Measurements from ENCODE around the gene TRERF1. TPM values are rescaled to one million over a fixed set of nuclear protein-coding genes. Genes with fewer than 3 reads are reported as not detected.

Gene TRERF1
- total and polyA plus RNA-seq, 2 experiments from 2014 or later, result 6.4 to 8.7 TPM

DNA sequence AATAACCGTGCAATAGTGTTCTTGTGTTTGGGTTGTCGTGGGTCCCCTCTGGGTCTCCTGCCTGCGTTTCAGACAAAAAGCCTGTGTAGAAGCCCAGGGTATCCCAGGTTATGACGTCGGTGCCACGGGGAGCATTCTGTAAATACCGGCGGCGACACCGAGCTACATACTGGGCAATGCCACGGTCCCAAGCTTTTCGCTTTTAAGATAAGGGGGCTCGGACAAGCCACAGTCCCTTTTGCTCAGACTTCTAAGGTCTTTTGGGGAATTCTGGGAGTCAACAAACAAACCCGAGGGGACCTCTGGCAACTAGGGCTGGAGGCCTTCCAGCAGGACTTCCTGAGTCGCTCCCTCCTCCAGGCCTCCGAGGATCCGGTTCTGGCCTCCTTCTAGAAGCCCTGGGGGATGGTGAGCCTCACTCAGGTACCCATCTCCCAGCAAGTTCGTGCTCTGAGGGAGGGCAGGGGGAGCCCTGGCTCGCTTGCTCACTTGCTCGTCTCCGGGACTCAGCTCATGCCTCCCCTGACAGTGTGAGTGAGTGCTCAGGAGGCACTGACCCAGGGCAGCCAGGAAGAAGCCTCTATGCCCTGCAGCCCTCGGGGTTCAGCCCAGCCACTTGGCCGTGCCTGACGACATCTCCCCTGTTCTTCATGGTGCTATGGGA is 171.6 kb downstream of the TRERF1 start:
- peaks cover 12% of the 10 kb centered on the region for H3K4me1 ChIP-seq (ENCODE audit: low read depth)
- no peaks in the 10 kb centered on the region for H3K36me3 ChIP-seq
- no peak overlapping the region for H3K4me3 ChIP-seq
- H3K9me3 ChIP-seq (ENCODE audit: low read depth), result no peaks in the 10 kb centered on the region
- TF ChIP-seq CTCF (IDR thresholded peaks at IDR 0.05; ENCODE audit: low read depth, low read length), result no peak
- H3K27ac ChIP-seq, result peak overlapping the region; percentile 51
- DNase-seq (ENCODE audit: low read depth in 1 of 2, low spot score in 1 of 2), result peak in 1 of 2 donors; percentile 73
- H3K27me3 ChIP-seq, result no peaks in the 10 kb centered on the region

GRCh38 chr6:42279144-42279781 is 172.5 kb downstream of the TRERF1 start:
- Histone ChIP-seq H3K36me3 (no peaks in the 10 kb centered on the region), H3K27ac (peak overlapping the region; percentile 51)
- no peak for TF ChIP-seq CTCF (IDR thresholded peaks at IDR 0.05; ENCODE audit: low read depth, low read length)

GRCh38 chr6:42278131-42278853 is 173.4 kb downstream of the TRERF1 start:
- H3K27me3 ChIP-seq, result no peaks in the 10 kb centered on the region
- peaks cover 12% of the 10 kb centered on the region for H3K4me1 ChIP-seq (ENCODE audit: low read depth)
- no peak for DNase-seq (ENCODE audit: low read depth in 1 of 2, low spot score in 1 of 2)
- no peaks in the 10 kb centered on the region for H3K9me3 ChIP-seq (ENCODE audit: low read depth)
- TF ChIP-seq CTCF (IDR thresholded peaks at IDR 0.05; ENCODE audit: low read depth, low read length), result no peak
- no peaks in the 10 kb centered on the region for H3K36me3 ChIP-seq
- H3K27ac ChIP-seq, result no peak overlapping the region
- no peak overlapping the region for H3K4me3 ChIP-seq

More at GRCh38 chr6:42279144-42279781, 172.5 kb downstream of the TRERF1 start:
- peak in 1 of 2 donors; percentile 54 for DNase-seq (ENCODE audit: low read depth in 1 of 2, low spot score in 1 of 2)
- Histone ChIP-seq H3K27me3 (no peaks in the 10 kb centered on the region), H3K4me1 (ENCODE audit: low read depth) (peaks cover 12% of the 10 kb centered on the region), H3K4me3 (no peak overlapping the region), H3K9me3 (ENCODE audit: low read depth) (no peaks in the 10 kb centered on the region)

DNA sequence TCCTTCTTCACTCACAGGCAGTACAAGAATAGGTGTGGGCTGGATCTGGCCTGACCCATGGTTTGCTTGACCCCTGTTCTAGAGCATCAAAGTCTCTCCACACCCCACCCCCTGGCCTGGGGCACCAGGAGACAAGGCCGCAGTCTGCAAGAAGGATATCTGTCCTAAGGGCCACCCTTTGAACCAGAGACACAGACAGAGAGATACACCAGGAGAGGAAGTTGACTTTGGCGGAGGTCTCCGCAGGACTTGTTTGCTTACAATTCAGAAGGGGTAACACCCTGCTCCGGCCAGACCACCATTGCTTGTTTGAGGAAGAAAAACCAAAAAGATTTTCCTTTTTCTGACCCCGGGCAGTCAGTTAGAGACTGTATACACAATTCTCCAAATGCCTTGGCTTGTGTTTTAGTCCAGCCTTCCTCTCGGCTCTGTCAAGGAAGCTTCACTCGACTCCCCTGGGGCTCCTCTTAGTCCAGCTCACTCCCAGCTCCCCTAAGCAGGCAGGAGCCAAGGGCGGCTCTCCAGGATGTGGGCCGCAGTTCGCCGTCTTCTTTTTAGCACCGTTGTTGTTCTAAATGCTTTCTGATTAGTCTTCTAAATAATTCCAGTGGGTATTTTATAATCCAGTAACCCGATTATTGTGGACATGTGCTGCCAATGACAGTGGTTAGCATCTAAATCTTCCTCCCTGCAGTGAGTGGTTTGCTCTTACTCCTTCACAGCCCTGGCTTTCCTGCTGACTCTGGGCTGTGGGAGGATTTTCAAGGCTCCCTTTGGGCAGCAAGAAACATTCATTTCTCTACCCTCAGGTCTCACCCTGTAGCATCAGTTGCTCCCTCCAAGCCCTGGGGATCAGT is 175.5 kb downstream of the TRERF1 start:
- Histone ChIP-seq H3K27me3 (no peaks in the 10 kb centered on the region), H3K27ac (no peak overlapping the region), H3K36me3 (no peaks in the 10 kb centered on the region), H3K9me3 (ENCODE audit: low read depth) (no peaks in the 10 kb centered on the region), H3K4me3 (no peak overlapping the region), H3K4me1 (ENCODE audit: low read depth) (peaks cover 12% of the 10 kb centered on the region)
- peak in 1 of 2 donors; percentile 73 for DNase-seq (ENCODE audit: low read depth in 1 of 2, low spot score in 1 of 2)
- no peak for TF ChIP-seq CTCF (IDR thresholded peaks at IDR 0.05; ENCODE audit: low read depth, low read length)

DNA sequence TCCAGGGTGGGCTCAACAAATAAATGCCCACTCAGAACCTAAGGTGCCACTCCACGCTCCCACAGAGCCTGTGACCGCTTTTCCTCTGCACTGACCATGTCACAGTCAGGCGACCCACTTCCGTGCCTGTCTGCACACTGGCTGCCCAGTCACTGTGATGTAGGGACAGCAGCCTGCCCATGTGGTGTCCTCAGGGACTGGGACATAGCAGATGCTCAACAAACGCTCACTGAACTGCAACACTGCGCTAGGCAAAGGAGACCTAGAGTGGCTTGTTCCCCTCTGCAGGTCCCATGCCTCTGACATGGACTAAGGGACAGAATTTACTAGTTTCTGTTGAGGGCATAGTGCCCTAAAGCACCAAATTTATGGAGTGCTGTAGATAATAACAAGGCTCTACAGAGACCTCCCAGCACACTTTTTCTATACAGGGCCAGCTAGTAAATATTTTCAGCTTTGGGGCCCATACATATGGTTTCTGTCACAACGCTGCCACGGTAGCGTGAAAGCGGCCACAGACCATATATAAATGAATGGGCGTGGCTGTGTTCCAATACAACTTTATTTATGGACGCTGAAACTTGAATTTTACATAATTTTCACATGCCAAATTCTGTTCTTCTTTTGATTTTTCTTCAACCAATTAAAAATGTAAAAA is 176.2 kb downstream of the TRERF1 start:
- no peak for TF ChIP-seq CTCF (IDR thresholded peaks at IDR 0.05; ENCODE audit: low read depth, low read length)
- Histone ChIP-seq H3K4me1 (ENCODE audit: low read depth) (peaks cover 12% of the 10 kb centered on the region), H3K9me3 (ENCODE audit: low read depth) (no peaks in the 10 kb centered on the region), H3K36me3 (no peaks in the 10 kb centered on the region), H3K27me3 (no peaks in the 10 kb centered on the region), H3K4me3 (no peak overlapping the region), H3K27ac (no peak overlapping the region)
- no peak for DNase-seq (ENCODE audit: low read depth in 1 of 2, low spot score in 1 of 2)

Data from cardiac muscle cell (in vitro differentiated cells and primary cell).